Kidney epithelial cell (primary cell): Measurements from ENCODE around the gene RAD51B. TPM values are rescaled to one million over a fixed set of nuclear protein-coding genes. Genes with fewer than 3 reads are reported as not detected.

ENCODE experiments used
- DNase-seq: peaks from one replicate; pipeline ENCODE4 v3.0.0-alpha.2; 2010; ENCODE audit warnings: low read depth
- H3K27me3 ChIP-seq: 2 replicates; pipeline ENCODE4 v1.6.0; 2011; ENCODE audit warnings: low read length; ENCODE audit not compliant: control insufficient read depth, insufficient read depth
- H3K36me3 ChIP-seq: 2 replicates; pipeline ENCODE4 v1.5.1; 2011; ENCODE audit warnings: low read length; ENCODE audit not compliant: control insufficient read depth, insufficient read depth
- H3K4me3 ChIP-seq: 2 replicates; pipeline ENCODE4 v1.5.1; 2011; ENCODE audit warnings: low read depth, mild to moderate bottlenecking, control low read depth, low read length
- total RNA-seq: library from RNA; depleted of rRNA; stranded (reverse); fragments of >200 nt; gene quantifications from 2 replicates; pipeline ENCODE4 v1.2.3, GENCODE V29; 2015
- TF ChIP-seq, protein P1 (sequence below): IDR thresholded peaks from 2 replicates; pipeline ENCODE4 v1.5.1; 2011; ENCODE audit warnings: mild to moderate bottlenecking, moderate library complexity, low read length, control low read depth, inconsistent platforms; ENCODE audit not compliant: insufficient read depth, poor library complexity, severe bottlenecking

RAD51B gene
- total RNA-seq, 1 donor from 2014 or later = 9.5 TPM

DNA sequence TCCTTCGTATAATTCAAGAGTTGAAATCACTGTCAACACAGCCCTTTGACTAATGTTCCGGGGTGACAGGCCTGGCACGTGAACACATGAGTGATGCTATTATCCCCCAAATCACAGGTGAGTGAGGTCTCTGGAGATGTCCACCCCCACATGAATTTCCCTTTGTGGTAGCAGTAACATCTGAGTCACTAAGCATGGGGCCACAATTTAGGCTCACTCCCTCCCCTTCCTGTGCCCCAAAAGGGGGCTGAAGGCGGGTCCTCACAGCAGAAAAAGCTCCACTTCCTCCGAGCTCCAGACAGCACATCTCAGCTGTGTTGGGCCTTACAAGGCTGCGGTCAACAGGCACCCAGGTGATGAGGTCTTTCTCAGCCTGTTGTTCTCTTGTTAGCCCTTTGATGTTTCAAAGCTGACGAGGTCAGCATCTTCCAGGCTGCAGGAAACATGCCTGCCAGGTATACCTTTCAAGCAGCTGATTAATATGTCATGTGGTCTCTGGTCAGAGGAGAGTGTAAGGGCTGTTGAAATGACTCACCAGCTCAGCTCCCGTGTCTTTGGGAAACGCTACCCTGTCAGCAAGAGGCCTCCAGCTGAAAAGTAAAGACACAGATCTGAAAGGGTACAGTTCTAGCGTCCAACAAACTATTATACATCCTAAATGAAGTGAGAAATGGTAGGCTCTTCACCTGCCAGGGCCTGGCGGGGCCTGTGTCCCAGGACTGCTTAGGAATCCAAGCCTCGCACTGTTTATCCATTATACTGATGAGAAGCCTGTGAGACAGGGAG, 866.0 kb downstream of the RAD51B start:
- DNase-seq = peak; percentile 99
- H3K4me3 ChIP-seq = no peak overlapping the region
- H3K27me3 ChIP-seq = no peaks in the 10 kb centered on the region
- TF ChIP-seq, protein P1, sequence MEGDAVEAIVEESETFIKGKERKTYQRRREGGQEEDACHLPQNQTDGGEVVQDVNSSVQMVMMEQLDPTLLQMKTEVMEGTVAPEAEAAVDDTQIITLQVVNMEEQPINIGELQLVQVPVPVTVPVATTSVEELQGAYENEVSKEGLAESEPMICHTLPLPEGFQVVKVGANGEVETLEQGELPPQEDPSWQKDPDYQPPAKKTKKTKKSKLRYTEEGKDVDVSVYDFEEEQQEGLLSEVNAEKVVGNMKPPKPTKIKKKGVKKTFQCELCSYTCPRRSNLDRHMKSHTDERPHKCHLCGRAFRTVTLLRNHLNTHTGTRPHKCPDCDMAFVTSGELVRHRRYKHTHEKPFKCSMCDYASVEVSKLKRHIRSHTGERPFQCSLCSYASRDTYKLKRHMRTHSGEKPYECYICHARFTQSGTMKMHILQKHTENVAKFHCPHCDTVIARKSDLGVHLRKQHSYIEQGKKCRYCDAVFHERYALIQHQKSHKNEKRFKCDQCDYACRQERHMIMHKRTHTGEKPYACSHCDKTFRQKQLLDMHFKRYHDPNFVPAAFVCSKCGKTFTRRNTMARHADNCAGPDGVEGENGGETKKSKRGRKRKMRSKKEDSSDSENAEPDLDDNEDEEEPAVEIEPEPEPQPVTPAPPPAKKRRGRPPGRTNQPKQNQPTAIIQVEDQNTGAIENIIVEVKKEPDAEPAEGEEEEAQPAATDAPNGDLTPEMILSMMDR = no peak
- H3K36me3 ChIP-seq = no peaks in the 10 kb centered on the region

DNA sequence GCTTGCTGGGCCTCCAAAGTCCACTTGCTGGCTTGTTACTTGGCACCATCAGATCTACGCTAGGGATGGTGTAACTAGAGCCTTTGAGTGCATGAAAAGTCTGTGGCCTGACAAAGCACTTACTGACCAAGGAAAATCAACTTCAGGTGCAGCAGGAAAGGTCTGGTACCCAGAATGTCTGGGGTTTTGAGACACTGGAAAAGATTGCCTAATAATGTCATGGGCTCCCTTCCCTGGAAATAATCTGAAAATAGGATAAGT, 866.6 kb downstream of the RAD51B start:
- no peak for DNase-seq
- Histone ChIP-seq H3K36me3 (no peaks in the 10 kb centered on the region), H3K27me3 (no peaks in the 10 kb centered on the region), H3K4me3 (no peak overlapping the region)
- TF ChIP-seq, protein P1 = no peak

DNA sequence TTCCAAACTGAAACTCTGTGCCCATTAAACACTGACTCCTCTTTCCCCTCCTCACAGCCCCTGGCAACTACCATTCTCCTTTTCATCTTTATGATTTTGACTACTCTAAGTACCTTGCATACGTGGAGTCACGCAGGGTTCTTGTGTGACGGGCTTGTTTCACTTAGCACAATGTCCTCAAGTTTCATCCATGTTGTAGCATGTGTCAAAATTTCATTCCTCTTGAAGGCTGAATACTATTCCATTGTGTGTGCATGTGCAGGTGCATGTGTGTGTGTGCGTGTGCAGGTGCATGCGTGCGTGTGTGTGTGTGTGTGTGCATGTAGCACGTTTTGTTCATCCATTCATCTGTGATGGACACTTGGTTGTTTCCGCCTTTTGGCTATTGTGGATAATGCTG, 867.1 kb downstream of the RAD51B start:
- TF ChIP-seq, protein P1 = no peak
- DNase-seq = no peak
- Histone ChIP-seq H3K27me3 (no peaks in the 10 kb centered on the region), H3K36me3 (no peaks in the 10 kb centered on the region), H3K4me3 (no peak overlapping the region)

DNA sequence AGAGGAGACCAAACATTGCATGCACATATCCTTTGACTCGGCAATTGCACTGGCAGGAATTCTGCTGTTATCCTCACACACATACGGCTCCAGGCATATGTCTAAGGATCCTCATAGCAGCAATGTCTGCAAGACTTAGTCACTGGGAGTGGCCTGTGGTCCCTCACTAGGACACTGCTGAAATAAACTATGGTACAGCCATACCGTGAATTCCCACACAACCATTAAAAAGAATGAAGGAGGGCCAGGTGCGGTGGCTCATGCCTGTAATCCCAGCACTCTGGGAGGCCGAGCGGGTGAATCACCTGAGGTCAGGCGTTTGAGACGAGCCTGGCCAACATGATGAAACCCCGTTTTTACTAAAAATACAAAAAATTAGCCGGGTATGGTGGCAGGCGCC, 868.2 kb downstream of the RAD51B start:
- Histone ChIP-seq H3K4me3 (no peak overlapping the region), H3K36me3 (no peaks in the 10 kb centered on the region), H3K27me3 (no peaks in the 10 kb centered on the region)
- DNase-seq = peak; percentile 94
- TF ChIP-seq, protein P1 = no peak

DNA sequence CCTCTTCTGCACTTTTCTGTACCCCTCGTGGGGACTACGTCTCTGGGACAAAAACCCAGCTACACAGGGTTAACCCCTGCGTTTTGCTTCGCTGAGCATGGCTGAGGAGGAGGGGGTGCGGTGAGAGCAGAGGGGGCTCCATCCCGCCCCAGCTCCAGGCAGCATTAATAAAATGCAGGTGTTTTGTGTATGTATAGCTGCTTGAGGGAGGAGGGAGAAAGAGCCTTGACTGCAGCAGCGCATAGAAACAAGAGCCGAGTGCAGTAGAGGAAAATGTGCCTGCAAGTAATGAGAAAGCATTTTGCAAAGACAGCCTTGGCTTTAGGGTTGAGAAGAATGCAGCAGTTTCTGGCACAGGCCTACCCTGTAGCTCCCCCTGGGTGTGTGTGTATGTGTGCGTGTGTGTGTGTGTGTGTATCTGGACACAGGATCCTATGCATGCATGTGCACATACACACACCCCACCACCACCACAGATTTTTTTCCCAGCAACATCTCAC, 869.3 kb downstream of the RAD51B start:
- DNase-seq = no peak

DNA sequence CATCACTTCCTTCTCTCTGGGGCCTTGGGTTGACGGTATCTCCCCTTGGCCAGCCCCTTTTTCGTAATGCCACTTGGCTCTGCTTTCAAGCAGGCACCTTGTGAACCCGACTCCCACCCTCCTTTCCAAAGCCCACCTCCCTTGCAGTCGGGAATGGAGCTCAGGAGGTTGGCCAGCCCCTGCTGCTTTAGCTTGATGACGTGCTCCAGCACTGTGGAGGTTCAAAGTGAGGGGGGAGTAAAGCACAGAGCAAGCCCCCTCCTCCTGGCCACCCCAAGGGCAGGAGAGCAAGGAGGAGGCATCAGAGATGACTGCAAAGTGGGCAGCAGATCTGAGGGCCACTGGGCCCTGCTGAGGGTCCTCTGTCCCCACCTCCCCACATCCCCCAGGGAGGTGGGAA, 869.9 kb downstream of the RAD51B start:
- Histone ChIP-seq H3K27me3 (no peaks in the 10 kb centered on the region), H3K36me3 (no peaks in the 10 kb centered on the region), H3K4me3 (no peak overlapping the region)
- TF ChIP-seq, protein P1 = no peak
- DNase-seq = no peak

More for the DNA sequence above, 869.3 kb downstream of the RAD51B start:
- H3K4me3 ChIP-seq = no peak overlapping the region
- H3K27me3 ChIP-seq = no peaks in the 10 kb centered on the region
- TF ChIP-seq, protein P1 = peak; percentile 18
- no peaks in the 10 kb centered on the region for H3K36me3 ChIP-seq
